T-helper 2 cell (primary cell): ENCODE results near the gene TGFBI.

Experiments
- DNase-seq, 5 experiments: peaks; one replicate each; pipeline versions ENCODE4 v3.0.0 to v3.0.0-alpha.2; 2012 to 2022

TGFBI gene

DNA sequence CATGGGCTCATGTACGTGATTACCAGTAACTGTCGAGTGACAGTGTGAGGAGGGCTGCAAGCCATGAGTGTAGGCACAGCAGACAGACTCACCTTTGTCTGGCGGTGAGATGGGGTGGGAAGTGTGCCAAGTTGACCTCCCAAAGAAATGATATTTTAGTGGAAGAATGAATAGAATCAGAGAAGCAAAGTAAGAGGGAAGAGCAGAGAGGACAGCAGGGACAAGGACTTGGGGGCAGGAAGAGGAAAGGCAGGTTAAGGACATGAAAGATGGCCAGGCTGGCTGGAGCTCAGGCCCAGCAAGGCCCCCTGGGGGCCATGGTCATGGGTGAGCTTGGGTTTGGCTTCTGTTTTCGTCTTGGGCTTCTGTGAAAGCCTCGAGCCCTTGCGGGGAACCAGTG lies 20.2 kb downstream of the TGFBI start:
- DNase-seq = no peak

DNA sequence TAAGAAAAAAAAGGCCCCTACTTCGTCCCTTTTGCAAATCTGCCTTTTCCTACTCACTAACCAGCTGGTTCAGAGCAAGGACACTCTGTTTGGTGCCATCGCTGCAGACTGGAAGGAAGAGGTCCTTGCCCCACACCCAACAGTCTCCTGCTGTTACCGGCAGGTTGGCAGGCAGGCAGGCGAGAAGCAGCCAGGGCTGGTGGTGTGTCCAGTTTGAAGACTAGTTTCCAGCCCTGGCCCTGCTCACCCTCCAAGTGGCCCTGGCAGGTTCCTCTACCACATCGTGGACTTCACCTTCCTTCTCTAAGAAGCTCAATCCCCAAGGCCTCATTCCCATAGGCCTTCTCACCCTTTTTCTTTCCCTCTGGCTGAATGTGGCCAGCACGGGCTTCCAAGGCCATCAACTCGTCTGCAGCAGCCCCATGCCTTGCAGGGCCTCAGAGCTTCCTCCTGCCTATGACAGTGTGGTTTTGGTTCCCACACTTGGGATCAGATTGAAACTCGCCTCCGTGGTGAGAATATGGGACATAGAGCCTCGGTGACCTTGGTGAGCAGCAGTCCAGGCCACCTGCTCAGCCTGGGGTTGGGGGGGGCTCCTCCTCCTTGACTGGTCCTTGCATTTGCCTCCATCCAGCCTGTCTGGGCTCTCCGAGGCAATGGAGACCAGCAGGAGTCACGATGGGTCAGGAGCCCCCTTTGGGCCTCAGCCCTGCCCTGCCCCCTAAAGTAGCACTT lies 22.9 kb downstream of the TGFBI start:
- no peak for DNase-seq

DNA sequence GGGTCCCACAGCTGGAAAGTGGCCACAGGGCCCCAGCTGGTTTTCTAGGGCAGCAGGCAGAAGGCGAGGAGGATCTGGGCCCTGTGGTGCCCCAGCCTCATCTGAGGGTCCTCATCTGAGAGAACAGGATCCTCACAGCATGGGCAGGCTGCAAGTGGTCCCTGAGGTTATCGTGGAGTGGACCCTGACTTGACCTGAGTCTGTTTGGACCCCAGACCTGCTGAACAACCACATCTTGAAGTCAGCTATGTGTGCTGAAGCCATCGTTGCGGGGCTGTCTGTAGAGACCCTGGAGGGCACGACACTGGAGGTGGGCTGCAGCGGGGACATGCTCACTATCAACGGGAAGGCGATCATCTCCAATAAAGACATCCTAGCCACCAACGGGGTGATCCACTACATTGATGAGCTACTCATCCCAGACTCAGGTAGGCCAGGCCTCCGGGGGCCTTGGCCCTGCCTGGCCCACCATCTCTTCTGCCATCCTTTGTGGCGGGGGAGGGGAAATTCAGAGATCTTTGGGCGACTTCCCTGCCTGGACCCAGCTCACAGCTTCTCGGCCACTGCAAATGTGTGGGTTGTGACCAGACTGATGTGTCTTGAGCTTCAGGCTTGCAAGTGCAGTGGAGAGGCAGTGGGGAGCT lies 24.0 kb downstream of the TGFBI start:
- DNase-seq = no peak

DNA sequence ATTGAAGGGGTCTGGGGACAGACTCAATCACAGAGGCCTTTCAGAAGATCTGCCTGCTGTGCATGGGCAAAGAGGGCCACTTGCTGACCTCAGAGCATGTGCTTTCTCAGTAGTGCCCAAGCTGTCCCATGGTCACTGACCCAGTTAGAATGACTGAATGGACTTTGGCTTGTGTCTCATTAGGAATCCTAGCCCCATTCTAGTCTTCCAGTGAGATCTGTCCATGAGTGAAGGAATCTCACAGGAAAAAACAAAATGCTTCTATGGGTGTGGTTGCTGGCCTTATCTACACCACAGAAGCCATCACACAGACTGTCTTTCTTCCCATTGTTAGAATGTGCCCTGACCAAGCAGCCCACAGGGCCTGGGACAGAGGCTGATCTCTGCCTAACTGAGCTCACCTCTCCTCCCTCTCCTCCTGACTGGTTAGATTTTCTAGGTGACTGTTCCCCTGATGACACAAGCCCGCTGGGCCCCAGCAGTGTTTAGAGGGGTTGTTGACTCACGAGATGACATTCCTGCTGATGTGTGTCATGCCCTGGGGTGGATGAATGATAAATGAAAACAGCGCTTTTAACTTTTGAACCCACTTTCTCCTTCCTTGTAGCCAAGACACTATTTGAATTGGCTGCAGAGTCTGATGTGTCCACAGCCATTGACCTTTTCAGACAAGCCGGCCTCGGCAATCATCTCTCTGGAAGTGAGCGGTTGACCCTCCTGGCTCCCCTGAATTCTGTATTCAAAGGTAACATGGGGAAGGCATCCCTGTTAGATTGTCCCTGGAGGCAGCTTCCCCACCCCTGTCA lies 24.8 kb downstream of the TGFBI start:
- no peak for DNase-seq

DNA sequence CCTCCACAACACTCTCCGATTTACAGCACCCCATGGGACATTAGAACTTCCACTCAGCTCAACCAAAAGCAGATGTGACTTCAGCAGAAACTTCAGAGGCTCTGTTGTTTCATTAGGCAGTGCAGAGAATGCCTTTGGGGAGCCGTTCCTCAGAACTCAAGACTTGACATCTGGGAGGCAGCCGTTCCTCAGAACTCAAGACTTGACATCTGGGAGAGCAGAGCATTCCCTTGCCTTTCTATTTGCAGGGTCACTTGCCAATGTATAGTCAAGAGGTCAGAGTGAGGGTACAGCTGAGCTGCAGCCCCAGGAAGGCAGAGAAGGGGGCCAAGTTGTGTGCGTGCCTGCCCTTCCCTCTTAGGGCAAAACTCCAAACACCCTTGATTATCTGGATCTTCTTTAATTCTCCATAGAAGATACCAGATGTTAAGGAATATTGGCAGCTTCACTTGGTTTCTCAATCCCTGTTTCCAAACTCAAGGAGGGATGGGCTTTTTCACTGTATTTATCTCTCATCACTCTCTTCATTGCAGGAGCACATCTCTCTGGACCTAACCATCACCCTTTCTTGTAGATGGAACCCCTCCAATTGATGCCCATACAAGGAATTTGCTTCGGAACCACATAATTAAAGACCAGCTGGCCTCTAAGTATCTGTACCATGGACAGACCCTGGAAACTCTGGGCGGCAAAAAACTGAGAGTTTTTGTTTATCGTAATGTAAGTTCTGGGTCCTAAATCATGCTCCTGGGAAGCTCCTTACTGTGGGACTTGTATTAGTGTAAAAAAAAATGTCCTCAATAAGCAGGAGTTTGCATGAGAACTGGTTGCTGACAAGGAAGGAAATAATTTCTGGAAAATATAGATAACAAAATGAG lies 25.6 kb downstream of the TGFBI start:
- DNase-seq = no peak

DNA sequence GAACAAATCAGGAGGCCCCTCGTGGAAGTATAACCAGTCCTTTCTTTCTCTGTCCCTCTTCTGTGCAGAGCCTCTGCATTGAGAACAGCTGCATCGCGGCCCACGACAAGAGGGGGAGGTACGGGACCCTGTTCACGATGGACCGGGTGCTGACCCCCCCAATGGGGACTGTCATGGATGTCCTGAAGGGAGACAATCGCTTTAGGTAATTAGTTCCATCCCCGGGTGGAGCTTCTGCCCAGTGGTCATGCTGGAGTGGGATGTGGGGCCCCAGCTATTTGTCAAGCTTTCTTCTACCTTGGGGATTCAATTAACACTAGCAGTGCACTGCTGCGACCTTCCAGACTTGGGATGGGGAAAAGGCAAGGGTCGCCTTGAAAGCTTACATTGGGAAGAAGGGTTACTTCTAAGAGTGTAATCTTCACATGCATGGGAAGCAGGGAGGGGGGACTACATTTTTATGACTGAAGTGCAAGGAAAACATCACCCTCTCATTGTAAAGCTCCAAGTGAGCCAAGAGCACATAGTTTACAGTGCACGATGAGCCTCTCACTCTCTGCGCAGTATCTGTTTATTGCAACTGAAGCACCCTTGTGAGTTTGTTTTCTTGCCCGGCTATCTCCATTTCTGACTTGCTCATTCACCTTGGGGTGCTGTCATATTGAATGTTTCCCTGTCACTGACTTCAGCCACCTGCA lies 27.0 kb downstream of the TGFBI start:
- no peak for DNase-seq

DNA sequence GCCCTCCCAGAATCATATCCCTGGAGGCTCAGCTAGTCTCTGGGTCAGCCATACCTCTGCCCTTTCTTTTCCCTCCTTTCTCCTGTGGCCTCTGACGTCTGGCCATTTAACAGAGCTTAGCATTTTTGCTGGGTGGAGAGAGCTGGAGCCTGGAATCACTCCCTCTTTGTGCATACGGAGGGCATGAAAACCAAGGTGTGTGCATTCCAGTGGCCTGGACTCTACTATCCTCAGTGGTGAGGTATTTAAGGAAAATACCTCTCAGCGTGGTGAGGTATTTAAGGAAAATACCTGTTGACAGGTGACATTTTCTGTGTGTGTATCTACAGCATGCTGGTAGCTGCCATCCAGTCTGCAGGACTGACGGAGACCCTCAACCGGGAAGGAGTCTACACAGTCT lies 27.5 kb downstream of the TGFBI start:
- no peak for DNase-seq

DNA sequence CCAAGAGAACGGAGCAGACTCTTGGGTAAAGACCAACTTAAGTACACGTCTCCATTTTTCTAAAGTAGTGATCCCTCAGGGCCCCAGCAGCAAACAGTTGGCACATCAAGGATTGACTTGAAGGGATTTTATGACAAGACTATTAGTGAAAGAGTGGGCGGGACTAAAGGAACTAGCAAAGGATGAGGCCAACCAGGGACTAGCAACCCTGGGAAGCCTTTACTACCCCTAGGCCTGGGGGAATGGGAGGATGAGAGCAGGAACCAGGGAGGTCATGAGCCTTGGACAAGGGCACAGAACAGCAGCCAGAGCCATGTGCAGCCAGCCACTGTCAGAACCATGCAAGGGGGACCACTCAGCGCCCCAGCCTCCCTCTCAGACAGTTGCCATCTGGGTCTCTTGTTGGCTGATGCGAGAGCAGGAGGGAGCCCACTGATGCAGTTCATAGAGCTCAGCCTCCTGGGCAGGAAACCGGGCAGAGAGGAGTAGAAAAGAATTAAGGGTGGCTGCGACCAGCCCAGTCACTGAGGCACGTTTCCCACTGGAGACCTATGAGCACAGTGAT lies 28.1 kb downstream of the TGFBI start:
- DNase-seq = no peak

DNA sequence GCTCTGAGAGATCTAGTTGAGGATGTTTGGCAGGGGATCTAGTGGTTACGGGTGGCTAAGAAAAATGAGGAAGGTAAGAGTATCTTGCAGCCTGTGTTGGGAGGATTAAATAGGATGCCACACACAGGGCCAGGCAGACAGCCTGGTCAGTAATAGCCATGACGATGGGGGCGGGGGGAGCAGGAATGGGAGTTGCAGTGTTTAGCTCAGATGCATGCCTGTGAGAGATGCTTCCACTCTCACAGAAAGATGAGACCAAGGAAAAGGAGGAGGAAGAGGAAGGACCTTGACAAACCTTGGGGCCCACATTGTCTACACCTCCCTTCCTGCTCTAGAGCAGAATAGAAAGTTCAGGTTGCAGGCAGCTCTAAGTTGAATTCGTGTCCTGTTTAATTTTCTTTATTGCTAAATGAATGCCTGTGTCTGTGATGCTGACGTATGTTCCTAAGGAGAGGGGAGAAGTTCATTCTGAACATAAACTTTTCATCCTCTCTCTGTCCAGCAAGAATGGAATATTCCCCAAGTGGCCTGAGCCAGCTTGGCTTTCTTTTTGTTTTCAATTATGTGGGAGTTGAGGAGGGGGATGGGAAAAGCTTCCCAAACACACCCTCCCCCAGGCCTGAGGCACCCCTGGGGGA lies 28.7 kb downstream of the TGFBI start:
- no peak for DNase-seq

DNA sequence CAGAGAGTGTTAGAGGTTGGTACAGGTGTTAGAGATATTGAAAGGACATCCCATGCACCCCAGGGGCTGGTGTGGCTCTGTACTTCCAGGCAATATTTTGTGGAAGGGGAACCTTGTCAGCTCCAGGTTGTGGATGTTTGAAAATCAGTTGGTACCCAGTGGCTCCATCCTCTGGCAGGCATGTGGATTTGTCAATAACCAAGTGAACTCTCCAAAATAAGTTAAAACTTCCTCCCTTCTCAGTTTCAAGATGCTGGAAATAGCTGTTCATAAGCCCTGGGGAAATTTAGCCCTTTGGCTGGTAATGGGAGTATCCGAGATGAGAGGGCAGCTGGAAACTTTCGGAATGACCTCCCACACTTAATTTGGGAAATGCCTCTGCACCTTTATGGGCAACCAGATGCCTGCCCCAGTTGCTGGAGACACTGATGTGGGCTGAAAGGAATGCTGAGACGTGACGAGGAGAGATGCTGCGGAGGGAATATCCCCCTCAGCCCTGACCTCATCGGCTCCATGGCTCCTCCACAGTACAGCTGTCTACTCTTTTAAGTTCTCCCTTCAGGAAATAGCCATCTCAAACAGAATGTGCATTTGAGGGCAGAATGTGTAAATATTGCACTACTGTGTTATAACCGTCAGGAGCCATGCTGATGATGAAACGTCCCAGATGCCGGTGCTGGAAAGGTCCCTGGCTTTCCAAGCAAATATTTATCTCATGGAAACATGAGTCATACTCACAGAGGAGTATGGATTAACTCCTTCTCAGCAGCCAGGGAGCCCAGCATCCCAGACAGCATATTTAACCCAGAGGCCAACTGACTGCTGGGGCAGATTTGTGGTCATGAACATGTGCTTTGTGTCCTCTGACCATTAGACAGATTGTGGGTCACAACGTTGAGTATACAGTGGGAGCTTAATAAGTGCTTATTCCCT lies 29.5 kb downstream of the TGFBI start:
- no peak for DNase-seq

DNA sequence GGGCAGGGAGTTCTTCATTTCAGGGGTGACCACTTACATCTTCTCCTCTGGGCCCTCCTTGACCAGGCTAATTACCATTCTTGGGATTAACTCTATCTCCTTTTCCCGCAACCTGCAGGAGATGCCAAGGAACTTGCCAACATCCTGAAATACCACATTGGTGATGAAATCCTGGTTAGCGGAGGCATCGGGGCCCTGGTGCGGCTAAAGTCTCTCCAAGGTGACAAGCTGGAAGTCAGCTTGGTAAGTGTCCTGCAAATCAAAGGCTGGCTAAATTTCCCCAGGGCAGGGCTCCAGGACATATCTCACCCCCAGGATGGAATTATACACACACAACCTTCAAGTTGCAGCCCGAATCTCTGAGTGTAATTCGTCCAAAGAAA lies 30.2 kb downstream of the TGFBI start:
- DNase-seq = no peak

DNA sequence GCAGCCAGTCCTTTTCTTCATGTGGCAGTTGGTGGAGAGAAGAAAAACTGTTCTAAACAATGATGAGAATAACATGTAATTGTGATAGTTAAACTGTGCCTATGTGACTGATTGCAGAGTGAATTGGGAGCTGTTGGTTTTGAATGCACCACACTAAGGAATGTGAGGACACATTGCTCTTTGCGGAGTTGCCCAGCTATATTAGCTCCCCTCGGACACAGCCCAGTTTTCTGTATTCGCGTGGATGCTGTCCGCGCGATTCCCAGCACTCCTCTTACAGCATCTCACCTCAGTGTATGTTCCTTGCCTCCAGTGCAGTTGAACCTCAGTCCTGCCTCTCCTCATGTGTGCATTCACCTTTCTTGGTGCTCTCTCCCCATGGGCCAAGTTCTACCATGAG lies 32.2 kb downstream of the TGFBI start:
- DNase-seq = no peak

DNA sequence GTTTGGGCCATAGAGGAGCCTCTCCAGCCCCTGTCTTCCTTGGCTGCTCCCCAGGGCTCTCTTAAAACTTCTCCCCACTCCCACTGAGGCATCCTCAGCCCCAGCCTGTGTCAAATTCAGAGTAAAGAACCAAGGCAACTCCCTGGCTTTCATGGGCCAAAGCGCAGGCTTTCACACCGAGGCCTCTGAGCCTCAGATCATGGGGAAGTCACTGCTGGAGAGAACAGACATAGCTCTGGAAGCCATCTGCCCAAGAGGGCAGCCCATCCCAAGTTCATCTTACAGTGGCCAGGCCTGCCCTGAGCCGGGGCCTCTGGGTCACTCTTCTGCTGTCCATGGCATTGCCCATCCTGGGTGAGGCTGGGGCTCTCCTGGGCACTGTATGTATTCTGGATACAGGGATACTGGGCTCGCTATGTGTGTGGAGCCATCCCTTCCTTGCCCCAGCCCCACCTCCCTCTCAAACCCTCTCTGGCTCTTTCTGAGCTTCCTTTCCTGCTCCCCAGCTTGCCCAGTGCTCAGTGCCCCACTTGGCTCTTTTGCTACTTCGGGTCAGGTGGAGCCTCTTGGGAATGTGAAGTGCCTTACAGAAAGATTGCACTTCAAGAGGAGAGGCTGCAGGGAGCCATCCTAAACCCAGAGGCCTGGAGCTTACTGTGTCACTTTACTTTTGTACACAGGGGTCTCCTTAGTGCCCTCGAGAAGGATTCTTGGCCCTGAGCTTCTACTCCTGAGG lies 33.0 kb downstream of the TGFBI start:
- no peak for DNase-seq

DNA sequence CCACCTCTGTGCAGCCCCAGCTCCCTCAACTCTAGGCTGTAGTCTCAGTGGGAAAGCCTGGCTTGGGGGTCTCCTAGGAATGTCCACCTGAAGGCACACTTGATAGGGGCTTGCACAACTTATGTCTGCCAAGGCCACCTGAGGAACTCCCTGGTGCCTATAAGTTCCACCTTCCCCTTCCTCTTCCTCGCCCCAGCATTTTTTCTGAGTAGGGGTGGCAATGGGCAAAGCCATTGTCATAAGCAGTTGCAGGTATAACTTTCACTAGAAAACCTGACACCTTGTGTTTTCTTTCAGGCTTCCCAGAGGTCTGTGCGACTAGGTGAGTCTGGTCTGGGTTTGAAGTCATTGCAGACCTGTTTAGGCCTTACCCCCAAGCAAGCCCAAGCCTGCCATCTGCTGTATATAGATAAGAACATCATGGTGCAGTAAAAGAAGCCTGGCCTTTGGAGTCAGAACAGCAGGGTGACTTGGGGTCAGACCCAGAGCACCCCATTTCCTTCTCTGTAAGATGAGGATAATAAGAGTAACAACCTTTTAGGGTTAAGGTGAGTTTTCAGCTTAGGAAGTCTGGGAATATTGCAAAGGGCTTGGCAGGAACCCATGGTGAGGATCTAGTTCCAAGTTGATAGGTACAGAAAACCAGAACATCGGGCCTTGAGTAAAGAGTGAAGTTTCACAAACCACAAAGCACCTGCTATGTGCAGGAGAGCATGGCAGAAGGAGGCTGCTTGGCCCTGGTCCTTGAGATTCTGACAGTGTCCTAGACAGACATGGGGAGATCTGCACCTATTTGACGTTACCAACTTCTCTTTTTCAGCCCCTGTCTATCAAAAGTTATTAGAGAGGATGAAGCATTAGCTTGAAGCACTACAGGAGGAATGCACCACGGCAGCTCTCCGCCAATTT lies 33.8 kb downstream of the TGFBI start:
- peak in 1 of 5 experiments; percentile 44 for DNase-seq

DNA sequence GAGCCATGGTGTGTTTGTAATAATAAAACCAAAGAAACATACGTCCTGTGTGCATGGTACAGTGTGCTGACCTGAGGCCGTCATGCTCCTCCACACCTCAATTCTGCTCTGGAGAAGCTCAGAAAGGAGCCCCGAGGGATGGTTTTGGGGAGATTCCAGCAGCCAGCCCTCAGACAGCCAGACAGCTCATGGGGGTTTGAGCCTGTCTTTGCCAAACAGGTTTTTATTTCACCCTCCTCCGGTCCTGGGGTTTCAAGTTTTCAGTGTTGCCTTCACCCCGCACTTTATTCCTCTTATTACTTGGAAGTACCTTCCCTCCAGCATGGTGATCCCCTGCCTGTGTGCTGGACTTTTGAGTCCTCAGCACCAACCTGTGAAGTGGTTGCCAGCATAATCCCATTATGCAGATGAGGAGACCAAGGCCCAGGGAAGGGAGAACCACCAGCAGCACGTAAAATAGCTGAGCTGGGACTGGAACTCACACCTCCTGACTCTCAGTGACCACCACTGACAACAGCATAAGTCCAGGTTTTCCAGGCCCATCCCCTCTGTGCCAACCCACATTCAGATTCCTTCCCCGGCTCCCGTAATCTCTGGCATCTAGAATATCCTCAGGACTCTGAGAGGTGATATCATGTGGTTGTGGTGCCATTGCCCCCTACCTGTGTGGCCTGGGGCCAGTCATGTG lies 35.1 kb downstream of the TGFBI start:
- no peak for DNase-seq

DNA sequence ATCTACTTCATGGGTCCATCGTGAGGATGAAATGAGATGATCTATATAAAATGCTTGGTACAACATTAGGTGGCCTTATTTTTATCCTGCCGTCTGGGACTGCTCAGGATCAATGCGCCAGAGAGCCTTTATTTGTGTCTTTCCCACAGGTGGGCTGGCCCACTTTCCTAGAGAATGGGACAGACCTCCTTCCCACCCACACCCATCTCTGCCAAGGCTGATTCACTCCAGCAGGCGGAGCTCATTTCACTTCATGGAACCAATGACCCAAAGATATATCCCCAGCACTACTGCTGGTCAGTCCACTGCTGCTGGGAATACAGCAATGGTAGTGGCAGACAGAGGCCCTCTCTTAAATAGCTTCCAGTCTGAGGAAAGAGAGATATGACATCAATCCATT lies 35.7 kb downstream of the TGFBI start:
- DNase-seq = no peak

DNA sequence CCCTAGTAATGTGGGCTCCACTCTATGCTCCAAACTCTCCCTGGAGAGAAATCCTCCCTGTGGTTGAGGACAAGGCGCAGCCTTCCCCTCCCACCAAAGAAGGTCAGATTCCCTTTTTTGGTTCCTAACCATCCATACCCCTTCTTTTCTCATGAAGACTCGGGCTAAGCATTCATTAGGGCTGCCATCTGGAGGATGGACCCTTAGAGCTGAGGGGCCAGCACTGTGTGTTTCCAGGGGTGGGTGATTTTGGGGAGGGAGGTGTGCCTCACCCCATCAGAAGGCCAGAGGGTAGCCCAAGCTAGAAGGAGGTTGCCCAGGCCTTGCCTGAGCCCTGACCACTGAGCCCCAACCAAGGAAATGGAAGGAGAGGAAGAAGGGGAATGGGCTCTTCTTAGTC lies 36.8 kb downstream of the TGFBI start:
- no peak for DNase-seq
